Activated naive CD8-positive, alpha-beta T cell treated with anti-CD3 and anti-CD28 coated beads, Interleukin-2, amount 50 U/mL, for 24 hours (primary cell): ENCODE measurements around the gene GLYR1.

Source experiments
- ATAC-seq: fragments of 150-1000 bp; cut with Tn5 transposase; one replicate; pipeline ENCODE4 v1.10.0; 2021
- DNase-seq: peaks from one replicate; pipeline ENCODE4 v3.0.0; 2021
- H3K27ac Mint-ChIP-seq: one replicate; pipeline ENCODE4 v1.8.0; 2021; ENCODE audit warnings: mild to moderate bottlenecking, mixed read lengths
- H3K27me3 Mint-ChIP-seq: one replicate; pipeline ENCODE4 v1.8.0; 2021; ENCODE audit warnings: mixed read lengths
- H3K36me3 Mint-ChIP-seq: one replicate; pipeline ENCODE4 v1.8.0; 2021; ENCODE audit warnings: low read depth, mixed read lengths
- H3K4me1 Mint-ChIP-seq: one replicate; pipeline ENCODE4 v1.8.0; 2021; ENCODE audit warnings: mixed read lengths
- H3K4me3 Mint-ChIP-seq: one replicate; pipeline ENCODE4 v1.8.0; 2021; ENCODE audit warnings: mild to moderate bottlenecking, moderate library complexity, mixed read lengths
- H3K9me3 Mint-ChIP-seq: one replicate; pipeline ENCODE4 v1.8.0; 2021; ENCODE audit warnings: mixed read lengths

Gene GLYR1

GRCh38 chr16:4884972-4885874, 38.1 kb upstream of the GLYR1 start:
- no peak for DNase-seq
- no peaks in the 10 kb centered on the region for H3K27me3 Mint-ChIP-seq
- H3K36me3 Mint-ChIP-seq = peaks cover 28% of the 10 kb centered on the region
- H3K27ac Mint-ChIP-seq = no peak overlapping the region
- ATAC-seq = no peak
- no peak overlapping the region for H3K4me3 Mint-ChIP-seq
- no peaks in the 10 kb centered on the region for H3K4me1 Mint-ChIP-seq
- no peaks in the 10 kb centered on the region for H3K9me3 Mint-ChIP-seq

- Mint-ChIP-seq H3K4me1 (no peaks in the 10 kb centered on the region), H3K9me3 (no peaks in the 10 kb centered on the region), H3K27ac (no peak overlapping the region), H3K4me3 (no peak overlapping the region), H3K36me3 (peaks cover 32% of the 10 kb centered on the region), H3K27me3 (no peaks in the 10 kb centered on the region)
- no peak for DNase-seq
- no peak for ATAC-seq
Observed at GRCh38 chr16:4884209-4884608, 37.1 kb upstream of the GLYR1 start.

GRCh38 chr16:4883501-4883900, 36.4 kb upstream of the GLYR1 start:
- H3K4me3 Mint-ChIP-seq = no peak overlapping the region
- no peak for DNase-seq
- H3K36me3 Mint-ChIP-seq = peaks cover 32% of the 10 kb centered on the region
- no peaks in the 10 kb centered on the region for H3K9me3 Mint-ChIP-seq
- no peak overlapping the region for H3K27ac Mint-ChIP-seq
- ATAC-seq = no peak
- no peaks in the 10 kb centered on the region for H3K27me3 Mint-ChIP-seq
- H3K4me1 Mint-ChIP-seq = no peaks in the 10 kb centered on the region

GRCh38 chr16:4882633-4883285, 35.7 kb upstream of the GLYR1 start:
- Mint-ChIP-seq H3K27ac (no peak overlapping the region), H3K27me3 (no peaks in the 10 kb centered on the region), H3K9me3 (no peaks in the 10 kb centered on the region), H3K4me3 (no peak overlapping the region), H3K36me3 (peaks cover 36% of the 10 kb centered on the region), H3K4me1 (no peaks in the 10 kb centered on the region)
- ATAC-seq = no peak
- DNase-seq = no peak

GRCh38 chr16:4882000-4882632, 35.0 kb upstream of the GLYR1 start:
- no peak for ATAC-seq
- H3K4me1 Mint-ChIP-seq = no peaks in the 10 kb centered on the region
- H3K9me3 Mint-ChIP-seq = no peaks in the 10 kb centered on the region
- peaks cover 40% of the 10 kb centered on the region for H3K36me3 Mint-ChIP-seq
- H3K27me3 Mint-ChIP-seq = no peaks in the 10 kb centered on the region
- no peak overlapping the region for H3K4me3 Mint-ChIP-seq
- no peak overlapping the region for H3K27ac Mint-ChIP-seq
- DNase-seq = no peak

- DNase-seq (no peak), ATAC-seq (no peak)
- no peaks in the 10 kb centered on the region for H3K4me1 Mint-ChIP-seq
- no peaks in the 10 kb centered on the region for H3K27me3 Mint-ChIP-seq
- H3K9me3 Mint-ChIP-seq = no peaks in the 10 kb centered on the region
- H3K4me3 Mint-ChIP-seq = no peak overlapping the region
- H3K27ac Mint-ChIP-seq = no peak overlapping the region
- peaks cover 39% of the 10 kb centered on the region for H3K36me3 Mint-ChIP-seq
Observed at GRCh38 chr16:4880006-4880580, 33.0 kb upstream of the GLYR1 start.

- H3K4me1 Mint-ChIP-seq = no peaks in the 10 kb centered on the region
- no peaks in the 10 kb centered on the region for H3K9me3 Mint-ChIP-seq
- ATAC-seq = no peak
- no peak overlapping the region for H3K4me3 Mint-ChIP-seq
- no peak for DNase-seq
- peaks cover 34% of the 10 kb centered on the region for H3K36me3 Mint-ChIP-seq
- H3K27ac Mint-ChIP-seq = no peak overlapping the region
- no peaks in the 10 kb centered on the region for H3K27me3 Mint-ChIP-seq
Observed at GRCh38 chr16:4879049-4879448, 32.0 kb upstream of the GLYR1 start.

- H3K27ac Mint-ChIP-seq = no peak overlapping the region
- no peak for ATAC-seq
- no peak for DNase-seq
- H3K4me3 Mint-ChIP-seq = no peak overlapping the region
- no peaks in the 10 kb centered on the region for H3K4me1 Mint-ChIP-seq
- peaks cover 29% of the 10 kb centered on the region for H3K36me3 Mint-ChIP-seq
- H3K9me3 Mint-ChIP-seq = no peaks in the 10 kb centered on the region
- no peaks in the 10 kb centered on the region for H3K27me3 Mint-ChIP-seq
Observed at GRCh38 chr16:4877380-4877685, 30.2 kb upstream of the GLYR1 start.

GRCh38 chr16:4876646-4877379, 29.7 kb upstream of the GLYR1 start:
- Mint-ChIP-seq H3K9me3 (no peaks in the 10 kb centered on the region), H3K36me3 (peaks cover 28% of the 10 kb centered on the region), H3K4me3 (no peak overlapping the region), H3K27me3 (no peaks in the 10 kb centered on the region), H3K27ac (no peak overlapping the region), H3K4me1 (no peaks in the 10 kb centered on the region)
- no peak for DNase-seq
- ATAC-seq = no peak

GRCh38 chr16:4874666-4875065, 27.6 kb upstream of the GLYR1 start:
- no peaks in the 10 kb centered on the region for H3K4me1 Mint-ChIP-seq
- H3K9me3 Mint-ChIP-seq = no peaks in the 10 kb centered on the region
- H3K36me3 Mint-ChIP-seq = peaks cover 36% of the 10 kb centered on the region
- no peaks in the 10 kb centered on the region for H3K27me3 Mint-ChIP-seq
- no peak for ATAC-seq
- no peak overlapping the region for H3K4me3 Mint-ChIP-seq
- no peak for DNase-seq
- no peak overlapping the region for H3K27ac Mint-ChIP-seq

GRCh38 chr16:4873091-4873490, 26.0 kb upstream of the GLYR1 start:
- no peaks in the 10 kb centered on the region for H3K27me3 Mint-ChIP-seq
- H3K27ac Mint-ChIP-seq = no peak overlapping the region
- ATAC-seq (no peak), DNase-seq (no peak)
- H3K4me3 Mint-ChIP-seq = no peak overlapping the region
- H3K9me3 Mint-ChIP-seq = no peaks in the 10 kb centered on the region
- no peaks in the 10 kb centered on the region for H3K4me1 Mint-ChIP-seq
- H3K36me3 Mint-ChIP-seq = peaks cover 30% of the 10 kb centered on the region

GRCh38 chr16:4871071-4871470, 24.0 kb upstream of the GLYR1 start:
- H3K36me3 Mint-ChIP-seq = peaks cover 27% of the 10 kb centered on the region

GRCh38 chr16:4870138-4870671, 23.1 kb upstream of the GLYR1 start:
- H3K27ac Mint-ChIP-seq = no peak overlapping the region
- no peak overlapping the region for H3K4me3 Mint-ChIP-seq
- DNase-seq (no peak), ATAC-seq (no peak)
- no peaks in the 10 kb centered on the region for H3K9me3 Mint-ChIP-seq
- H3K36me3 Mint-ChIP-seq = peaks cover 26% of the 10 kb centered on the region
- H3K4me1 Mint-ChIP-seq = no peaks in the 10 kb centered on the region
- no peaks in the 10 kb centered on the region for H3K27me3 Mint-ChIP-seq

More at GRCh38 chr16:4871071-4871470, 24.0 kb upstream of the GLYR1 start:
- no peak overlapping the region for H3K27ac Mint-ChIP-seq
- H3K4me3 Mint-ChIP-seq = no peak overlapping the region
- H3K4me1 Mint-ChIP-seq = no peaks in the 10 kb centered on the region
- no peaks in the 10 kb centered on the region for H3K9me3 Mint-ChIP-seq
- H3K27me3 Mint-ChIP-seq = no peaks in the 10 kb centered on the region
- ATAC-seq = no peak
- no peak for DNase-seq

GRCh38 chr16:4869147-4869805, 22.2 kb upstream of the GLYR1 start:
- no peak overlapping the region for H3K27ac Mint-ChIP-seq
- no peaks in the 10 kb centered on the region for H3K4me1 Mint-ChIP-seq
- H3K27me3 Mint-ChIP-seq = no peaks in the 10 kb centered on the region
- no peak overlapping the region for H3K4me3 Mint-ChIP-seq
- DNase-seq (no peak), ATAC-seq (no peak)
- H3K36me3 Mint-ChIP-seq = peaks cover 24% of the 10 kb centered on the region
- H3K9me3 Mint-ChIP-seq = no peaks in the 10 kb centered on the region
